Measurements from ENCODE around the gene MYO18A.

MYO18A gene

DNA sequence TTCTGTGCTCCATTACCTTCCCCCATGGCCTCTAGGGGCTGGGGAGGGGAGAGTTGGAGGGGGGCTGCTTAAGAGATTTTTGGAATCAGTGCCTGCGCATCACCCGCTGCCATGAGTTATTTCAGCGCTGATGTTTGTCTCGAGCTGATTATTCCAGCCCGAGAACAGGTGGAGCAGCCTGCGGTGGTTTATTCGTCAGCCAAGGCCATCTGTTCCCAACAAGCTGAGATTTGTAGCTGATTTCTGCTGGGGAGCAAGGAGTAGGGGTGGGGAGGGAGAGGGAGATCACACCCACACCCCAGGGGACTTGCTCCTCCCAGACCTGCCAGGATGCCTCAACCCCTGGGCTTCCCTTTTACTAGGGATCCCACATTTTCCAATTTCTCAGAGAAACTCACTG lies 114.2 kb downstream of the MYO18A start:
- no peak for DNase-seq (ENCODE audit: low spot score)
- TF ChIP-seq CTCF (IDR thresholded peaks at IDR 0.05; ENCODE audit: extremely low read depth, missing control alignments): no peak

DNA sequence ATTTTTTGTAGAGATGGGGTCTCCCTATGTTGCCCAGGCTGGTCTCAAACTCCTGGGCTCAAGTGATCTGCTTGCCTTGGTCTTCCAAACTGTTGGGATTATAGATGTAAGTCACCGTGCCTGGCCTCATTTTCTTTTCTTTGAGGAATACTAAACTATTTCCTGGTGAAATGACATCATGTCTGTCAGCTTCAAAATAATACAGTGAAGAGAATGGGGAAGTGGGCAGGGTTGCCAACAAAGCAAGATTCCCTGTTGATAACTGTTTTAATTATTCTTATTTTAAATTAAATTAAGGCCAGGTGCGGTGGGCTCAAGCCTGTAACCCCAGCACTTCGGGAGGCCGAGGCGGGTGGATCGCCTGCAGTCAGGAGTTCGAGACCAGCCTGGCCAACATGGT lies 116.2 kb downstream of the MYO18A start:
- no peak for TF ChIP-seq CTCF (IDR thresholded peaks at IDR 0.05; ENCODE audit: extremely low read depth, missing control alignments)
- no peak for DNase-seq (ENCODE audit: low spot score)

DNA sequence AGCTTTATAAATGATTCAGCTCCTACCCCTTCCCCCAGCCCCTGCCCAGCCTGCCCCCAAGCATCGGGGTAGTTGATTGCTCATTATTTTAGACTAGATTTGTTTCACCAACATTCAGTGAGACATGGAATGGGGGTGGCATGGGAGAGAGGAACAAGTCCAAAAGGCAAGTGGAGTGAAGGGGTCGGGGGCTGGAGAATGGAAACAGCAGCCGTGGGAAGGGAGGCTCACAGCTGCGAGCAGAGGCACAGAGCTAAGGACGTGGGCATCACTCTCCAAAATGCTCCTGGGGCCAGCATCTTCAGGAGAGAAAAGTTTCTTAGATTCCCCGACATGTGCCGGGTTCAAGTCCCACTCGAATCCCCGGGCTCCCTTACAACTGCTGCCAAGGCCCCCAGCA lies 118.0 kb downstream of the MYO18A start:
- no peak for TF ChIP-seq CTCF (IDR thresholded peaks at IDR 0.05; ENCODE audit: extremely low read depth, missing control alignments)
- no peak for DNase-seq (ENCODE audit: low spot score)

GRCh38 chr17:29061036-29061435 lies 119.2 kb downstream of the MYO18A start:
- DNase-seq (ENCODE audit: low spot score): no peak
- TF ChIP-seq CTCF (IDR thresholded peaks at IDR 0.05; ENCODE audit: extremely low read depth, missing control alignments): no peak

GRCh38 chr17:29060475-29060874 lies 119.7 kb downstream of the MYO18A start:
- TF ChIP-seq CTCF (IDR thresholded peaks at IDR 0.05; ENCODE audit: extremely low read depth, missing control alignments): no peak
- no peak for DNase-seq (ENCODE audit: low spot score)

GRCh38 chr17:29059281-29059680 lies 120.9 kb downstream of the MYO18A start:
- TF ChIP-seq CTCF (IDR thresholded peaks at IDR 0.05; ENCODE audit: extremely low read depth, missing control alignments): no peak
- no peak for DNase-seq (ENCODE audit: low spot score)

DNA sequence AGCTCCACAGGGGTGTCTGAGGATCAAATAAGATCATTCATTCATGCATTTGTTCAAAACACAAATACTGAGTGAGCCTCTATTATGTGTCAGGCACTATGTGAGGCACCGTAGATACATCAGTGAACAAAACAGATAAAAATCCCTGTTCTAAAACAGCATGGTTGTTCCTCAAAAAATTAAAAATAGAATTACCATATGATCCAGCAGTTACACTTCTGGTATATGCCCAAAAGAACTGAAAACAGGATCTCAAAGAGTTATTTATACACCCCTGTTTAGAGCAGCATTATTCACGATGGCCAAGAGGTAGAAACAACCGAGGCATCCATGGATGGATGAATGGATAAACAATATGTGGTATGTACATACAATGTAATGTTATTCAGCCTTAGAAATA lies 121.8 kb downstream of the MYO18A start:
- no peak for DNase-seq (ENCODE audit: low spot score)
- TF ChIP-seq CTCF (IDR thresholded peaks at IDR 0.05; ENCODE audit: extremely low read depth, missing control alignments): no peak
